IPS DF 6.9 (cell line): ENCODE measurements around the gene LDLR.

Source experiments
- DNase-seq: peaks from one replicate; pipeline ENCODE4 v3.0.0-alpha.2; 2013; ENCODE audit warnings: low read depth, low spot score
- H3K27ac ChIP-seq: one replicate; pipeline ENCODE4 v1.5.1; 2013; ENCODE audit warnings: low read length, control low read depth
- H3K27me3 ChIP-seq: 2 replicates; pipeline ENCODE4 v1.6.1; 2013; ENCODE audit warnings: mild to moderate bottlenecking, low read length; ENCODE audit not compliant: control insufficient read depth, insufficient read depth
- H3K36me3 ChIP-seq: 2 replicates; pipeline ENCODE4 v1.6.1; 2013; ENCODE audit warnings: low read length; ENCODE audit not compliant: control insufficient read depth, insufficient read depth
- H3K4me1 ChIP-seq: 2 replicates; pipeline ENCODE4 v1.6.1; 2013; ENCODE audit warnings: low read length; ENCODE audit not compliant: control insufficient read depth, insufficient read depth
- H3K4me3 ChIP-seq: 2 replicates; pipeline ENCODE4 v1.5.1; 2013; ENCODE audit warnings: mild to moderate bottlenecking, low read length
- H3K9me3 ChIP-seq: 2 replicates; pipeline ENCODE4 v1.6.1; 2013; ENCODE audit warnings: low read length, inconsistent platforms; ENCODE audit not compliant: control insufficient read depth, insufficient read depth
- WGBS: extraction: QIAGEN DNeasy Blood & Tissue Kit; methylation state at CpG from one replicate; pipeline ENCODE4 v1.1.7; 2013; ENCODE audit warnings: mixed read lengths, missing lambda C conversion rate; ENCODE audit not compliant: insufficient read length, insufficient coverage; 5-methylcytosine and 5-hydroxymethylcytosine counted together

LDLR gene

DNA sequence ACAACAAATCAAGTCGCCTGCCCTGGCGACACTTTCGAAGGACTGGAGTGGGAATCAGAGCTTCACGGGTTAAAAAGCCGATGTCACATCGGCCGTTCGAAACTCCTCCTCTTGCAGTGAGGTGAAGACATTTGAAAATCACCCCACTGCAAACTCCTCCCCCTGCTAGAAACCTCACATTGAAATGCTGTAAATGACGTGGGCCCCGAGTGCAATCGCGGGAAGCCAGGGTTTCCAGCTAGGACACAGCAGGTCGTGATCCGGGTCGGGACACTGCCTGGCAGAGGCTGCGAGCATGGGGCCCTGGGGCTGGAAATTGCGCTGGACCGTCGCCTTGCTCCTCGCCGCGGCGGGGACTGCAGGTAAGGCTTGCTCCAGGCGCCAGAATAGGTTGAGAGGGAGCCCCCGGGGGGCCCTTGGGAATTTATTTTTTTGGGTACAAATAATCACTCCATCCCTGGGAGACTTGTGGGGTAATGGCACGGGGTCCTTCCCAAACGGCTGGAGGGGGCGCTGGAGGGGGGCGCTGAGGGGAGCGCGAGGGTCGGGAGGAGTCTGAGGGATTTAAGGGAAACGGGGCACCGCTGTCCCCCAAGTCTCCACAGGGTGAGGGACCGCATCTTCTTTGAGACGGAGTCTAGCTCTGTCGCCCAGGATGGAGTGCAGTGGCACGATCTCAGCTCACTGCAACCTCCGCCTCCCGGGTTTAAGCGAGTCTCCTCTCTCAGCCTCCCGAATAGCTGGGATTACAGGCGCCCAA lies at the start of gene LDLR:
Gene LDLR (plus strand): TSS at position 210 of the 760 bp plus-strand sequence. CDS start 86 bp downstream, at position 296.
- no peaks in the 10 kb centered on the region; the same call in none of the 2 replicates for H3K4me1 ChIP-seq
- DNase-seq, result peak; percentile 95

DNA sequence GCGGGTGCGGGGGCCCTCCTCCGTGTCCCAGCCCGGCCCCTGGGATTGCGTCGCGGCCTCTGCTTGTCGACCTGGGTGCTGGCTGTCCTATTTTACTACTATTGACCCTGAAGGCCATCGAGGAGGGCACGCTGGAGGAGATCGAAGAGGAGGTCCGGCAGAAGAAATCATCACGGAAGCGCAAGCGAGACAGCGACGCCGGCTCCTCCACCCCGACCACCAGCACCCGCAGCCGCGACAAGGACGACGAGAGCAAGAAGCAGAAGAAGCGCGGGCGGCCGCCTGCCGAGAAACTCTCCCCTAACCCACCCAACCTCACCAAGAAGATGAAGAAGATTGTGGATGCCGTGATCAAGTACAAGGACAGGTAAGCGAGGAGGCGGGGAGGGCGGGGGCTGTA lies 48.1 kb upstream of the LDLR start:
- no peak overlapping the region for H3K27ac ChIP-seq
- no peaks in the 10 kb centered on the region for H3K9me3 ChIP-seq
- no CpG with 5 or more reads among the region's 33 CpGs for WGBS
- no peak for DNase-seq
- no peak overlapping the region for H3K4me3 ChIP-seq
- no peaks in the 10 kb centered on the region for H3K27me3 ChIP-seq
- H3K4me1 ChIP-seq, result no peaks in the 10 kb centered on the region
- H3K36me3 ChIP-seq, result peaks cover 19% of the 10 kb centered on the region

More for the DNA sequence above, at the start of gene LDLR:
- Histone ChIP-seq H3K4me3 (peak within 1 kb of the TSS; percentile 42), H3K9me3 (no peaks in the 10 kb centered on the region), H3K27me3 (no peaks in the 10 kb centered on the region), H3K36me3 (peaks cover 5% of the 10 kb centered on the region), H3K27ac (no peak within 1 kb of the TSS)
- no CpG with 5 or more reads among the region's 43 CpGs for WGBS

- DNase-seq, result no peak
- no peaks in the 10 kb centered on the region for H3K4me1 ChIP-seq
- H3K4me3 ChIP-seq, result no peak overlapping the region
- no CpG with 5 or more reads among the region's 13 CpGs for WGBS
- no peaks in the 10 kb centered on the region for H3K27me3 ChIP-seq
- no peak overlapping the region for H3K27ac ChIP-seq
- H3K9me3 ChIP-seq, result no peaks in the 10 kb centered on the region
- H3K36me3 ChIP-seq, result peaks cover 12% of the 10 kb centered on the region
These were observed 47.2 kb upstream of the LDLR start for GRCh38 chr19:11041966-11042627.

DNA sequence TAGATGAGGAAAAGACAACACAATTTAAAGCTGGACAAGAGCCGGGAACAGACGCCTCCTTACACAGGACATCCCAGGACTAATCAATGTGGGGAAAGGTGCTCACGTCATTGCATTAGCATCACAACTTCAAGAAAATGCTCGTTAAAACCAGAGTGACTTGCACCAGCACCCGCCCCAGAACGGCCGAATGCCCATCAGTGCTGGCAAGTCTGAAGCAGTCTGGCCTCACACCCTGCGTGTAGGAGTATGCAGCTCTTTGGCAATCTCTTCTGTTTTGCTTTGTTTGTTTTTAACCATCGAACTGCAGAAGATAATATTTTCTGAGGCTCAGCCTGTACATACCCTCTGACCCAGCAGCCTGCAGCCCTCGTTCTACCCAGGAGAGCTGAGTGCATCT lies 44.8 kb upstream of the LDLR start:
- Histone ChIP-seq H3K9me3 (no peaks in the 10 kb centered on the region), H3K27me3 (no peaks in the 10 kb centered on the region), H3K4me1 (no peaks in the 10 kb centered on the region), H3K4me3 (no peak overlapping the region), H3K27ac (no peak overlapping the region), H3K36me3 (peaks cover 9% of the 10 kb centered on the region)
- WGBS, result no CpG with 5 or more reads among the region's 10 CpGs
- DNase-seq, result no peak

DNA sequence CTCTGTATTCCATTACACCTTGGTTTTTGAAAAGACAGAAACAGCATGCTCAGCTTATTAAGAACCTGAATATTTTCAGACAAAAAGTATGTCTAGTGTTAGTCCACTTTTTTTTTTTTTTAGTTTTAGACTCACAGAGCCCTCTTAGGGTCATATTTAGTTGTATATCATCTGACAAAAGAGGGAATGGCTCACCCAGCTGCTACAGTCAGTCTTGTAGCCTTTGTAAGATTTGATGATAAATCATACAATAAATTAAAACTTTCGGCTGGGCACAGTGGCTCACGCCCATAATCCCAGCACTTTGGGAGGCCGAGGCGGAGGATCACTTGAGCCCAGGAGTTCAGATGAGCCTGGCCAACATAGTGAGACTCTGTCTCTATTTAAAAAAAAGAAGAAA lies 43.7 kb upstream of the LDLR start:
- WGBS, result no CpG with 5 or more reads among the region's 4 CpGs
- peaks cover 9% of the 10 kb centered on the region for H3K36me3 ChIP-seq
- H3K27ac ChIP-seq, result no peak overlapping the region
- H3K9me3 ChIP-seq, result no peaks in the 10 kb centered on the region
- no peak for DNase-seq
- no peaks in the 10 kb centered on the region for H3K27me3 ChIP-seq
- H3K4me3 ChIP-seq, result no peak overlapping the region
- H3K4me1 ChIP-seq, result no peaks in the 10 kb centered on the region

- peaks cover 5% of the 10 kb centered on the region for H3K36me3 ChIP-seq
- no CpG with 5 or more reads among the region's 14 CpGs for WGBS
- no peaks in the 10 kb centered on the region for H3K4me1 ChIP-seq
- H3K27me3 ChIP-seq, result no peaks in the 10 kb centered on the region
- no peak overlapping the region for H3K27ac ChIP-seq
- no peaks in the 10 kb centered on the region for H3K9me3 ChIP-seq
- H3K4me3 ChIP-seq, result no peak overlapping the region
- DNase-seq, result no peak
These were observed 42.5 kb upstream of the LDLR start for GRCh38 chr19:11046605-11047354.

DNA sequence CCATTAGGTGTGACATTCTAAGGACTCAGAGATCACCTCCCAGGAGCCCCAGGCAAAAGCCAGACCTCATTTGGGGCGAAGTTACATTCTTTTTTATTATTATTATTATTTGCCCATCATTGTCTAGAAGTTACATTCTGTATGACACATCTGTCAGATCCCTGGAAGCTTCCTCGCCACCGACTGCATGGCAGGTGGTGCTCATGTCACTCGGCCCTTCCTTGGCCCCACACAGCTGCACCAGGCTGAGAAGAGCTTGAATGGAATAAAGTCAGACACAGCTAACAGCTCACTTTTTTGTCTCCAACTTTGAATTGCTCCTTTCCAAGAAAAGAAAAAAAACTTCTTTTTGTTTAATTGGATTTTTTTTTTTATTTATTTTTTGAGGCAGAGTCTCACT lies 41.4 kb upstream of the LDLR start:
- H3K27me3 ChIP-seq, result no peaks in the 10 kb centered on the region
- WGBS, result no CpG with 5 or more reads among the region's 4 CpGs
- peaks cover 3% of the 10 kb centered on the region; the same call in 1 of the 2 replicates for H3K36me3 ChIP-seq
- H3K4me3 ChIP-seq, result no peak overlapping the region
- H3K27ac ChIP-seq, result no peak overlapping the region
- no peak for DNase-seq
- H3K9me3 ChIP-seq, result no peaks in the 10 kb centered on the region
- H3K4me1 ChIP-seq, result no peaks in the 10 kb centered on the region

DNA sequence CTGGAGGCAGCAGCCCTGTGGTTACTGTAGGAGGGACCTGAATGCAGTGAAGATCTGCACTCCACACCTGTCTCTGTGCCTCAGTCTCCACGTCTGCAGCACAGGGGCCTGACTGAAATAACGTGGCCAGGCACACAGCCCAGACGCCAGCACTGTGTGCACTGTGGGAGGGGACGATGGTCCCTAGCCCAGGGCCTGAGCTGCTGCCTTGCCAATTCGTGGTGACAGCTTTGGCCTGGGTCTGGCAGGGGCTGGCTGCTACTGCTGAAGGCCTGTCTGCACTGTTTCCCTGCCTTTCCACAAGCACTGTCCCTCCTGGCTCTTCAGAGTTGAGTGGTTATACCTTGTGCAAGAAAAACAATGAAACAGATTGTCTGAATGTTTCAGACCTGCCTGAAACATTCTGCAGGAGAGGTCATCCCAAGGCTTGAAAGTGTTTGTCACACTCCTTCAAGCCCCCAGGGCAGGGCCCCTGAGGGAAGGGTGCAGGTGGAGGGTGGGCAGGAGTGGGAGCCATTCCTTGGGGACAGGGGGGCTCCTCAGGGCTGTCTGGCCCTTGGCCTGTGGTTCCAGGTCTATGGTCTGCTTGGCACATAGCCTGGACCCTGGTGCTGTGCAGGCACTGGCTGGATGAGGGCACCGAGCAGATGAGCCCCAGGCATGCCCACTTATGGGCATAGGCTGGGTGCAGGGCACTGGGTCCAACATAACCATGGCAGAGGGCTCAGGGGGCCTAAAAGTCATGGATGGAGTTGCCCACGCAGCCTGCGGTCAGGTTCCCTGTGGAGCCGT lies 38.7 kb upstream of the LDLR start:
- H3K4me1 ChIP-seq, result no peaks in the 10 kb centered on the region
- no peaks in the 10 kb centered on the region for H3K27me3 ChIP-seq
- no peak for DNase-seq
- no CpG with 5 or more reads among the region's 9 CpGs for WGBS
- no peak overlapping the region for H3K4me3 ChIP-seq
- peaks cover 5% of the 10 kb centered on the region; the same call in 1 of the 2 replicates for H3K36me3 ChIP-seq
- H3K27ac ChIP-seq, result no peak overlapping the region
- no peaks in the 10 kb centered on the region for H3K9me3 ChIP-seq

GRCh38 chr19:11053817-11054195 lies 35.5 kb upstream of the LDLR start:
- Histone ChIP-seq H3K27ac (no peak overlapping the region), H3K4me3 (no peak overlapping the region), H3K9me3 (no peaks in the 10 kb centered on the region), H3K4me1 (no peaks in the 10 kb centered on the region), H3K36me3 (peaks cover 18% of the 10 kb centered on the region), H3K27me3 (no peaks in the 10 kb centered on the region)
- WGBS, result no CpG with 5 or more reads among the region's 4 CpGs
- DNase-seq, result no peak

- no peak for DNase-seq
- WGBS, result no CpG with 5 or more reads among the region's 8 CpGs
- no peak overlapping the region for H3K4me3 ChIP-seq
- H3K4me1 ChIP-seq, result no peaks in the 10 kb centered on the region
- H3K9me3 ChIP-seq, result no peaks in the 10 kb centered on the region
- H3K27me3 ChIP-seq, result no peaks in the 10 kb centered on the region
- peaks cover 18% of the 10 kb centered on the region for H3K36me3 ChIP-seq
- no peak overlapping the region for H3K27ac ChIP-seq
These were observed 35.1 kb upstream of the LDLR start for GRCh38 chr19:11054200-11054599.
